ENCODE data around the gene PLPPR4. TPM values are rescaled to one million over a fixed set of nuclear protein-coding genes. Genes with fewer than 3 reads are reported as not detected.

Gene PLPPR4
- total and polyA plus RNA-seq, 4 donors, result 0.02 to 0.61 (median 0.19) TPM

GRCh38 chr1:99305626-99306025 lies 41.3 kb downstream of the PLPPR4 start:
- Histone ChIP-seq H3K36me3 (ENCODE audit: control insufficient read depth in 4 of 4, insufficient read depth in 3 of 4, low read depth in 1 of 4, low read length in 3 of 4) (no peaks in the 10 kb centered on the region), H3K27me3 (ENCODE audit: control insufficient read depth in 4 of 4, insufficient read depth in 4 of 4, low read length in 3 of 4) (no peaks in the 10 kb centered on the region), H3K9me3 (ENCODE audit: control insufficient read depth in 4 of 4, low read length in 3 of 4) (no peaks in the 10 kb centered on the region), H3K4me1 (ENCODE audit: control insufficient read depth in 4 of 4, insufficient read depth in 4 of 4, low read length in 3 of 4) (peaks cover 1 to 18% (median 6%) of the 10 kb centered on the region in 4 donors), H3K9ac (ENCODE audit: low read depth in 1 of 2, low read length in 2 of 2) (no peak overlapping the region), H3K27ac (ENCODE audit: low read depth in 1 of 2, low read length in 2 of 2) (no peak overlapping the region), H3K4me3 (ENCODE audit: low read depth in 1 of 3, low read length in 3 of 3) (no peak overlapping the region)
- 91% methylated on average over 7 of the region's 7 CpGs for WGBS
- no peak for DNase-seq (ENCODE audit: low spot score)
- TF ChIP-seq YY1 (IDR thresholded peaks at IDR 0.05) (no peak), NR2F2 (IDR thresholded peaks at IDR 0.05) (no peak), ZBTB33 (IDR thresholded peaks at IDR 0.05) (no peak), EGR1 (IDR thresholded peaks at IDR 0.05; ENCODE audit: low read depth in 2 of 2) (no peak), ATF3 (IDR thresholded peaks at IDR 0.05) (no peak), RXRA (IDR thresholded peaks at IDR 0.05) (no peak), GABPA (IDR thresholded peaks at IDR 0.05 in 1 of 2, conservative IDR thresholded peaks at IDR 0.05 in 1 of 2) (no peak), FOXA2 (IDR thresholded peaks at IDR 0.05) (no peak), RAD21 (IDR thresholded peaks at IDR 0.05) (no peak), FOXA1 (IDR thresholded peaks at IDR 0.05) (no peak), HNF4A (conservative IDR thresholded peaks at IDR 0.05) (no peak), TAF1 (conservative IDR thresholded peaks at IDR 0.05) (no peak)

- Histone ChIP-seq H3K9ac (ENCODE audit: low read depth in 1 of 2, low read length in 2 of 2) (no peak overlapping the region), H3K9me3 (ENCODE audit: control insufficient read depth in 4 of 4, low read length in 3 of 4) (no peaks in the 10 kb centered on the region), H3K4me3 (ENCODE audit: low read depth in 1 of 3, low read length in 3 of 3) (no peak overlapping the region), H3K36me3 (ENCODE audit: control insufficient read depth in 4 of 4, insufficient read depth in 3 of 4, low read depth in 1 of 4, low read length in 3 of 4) (no peaks in the 10 kb centered on the region), H3K4me1 (ENCODE audit: control insufficient read depth in 4 of 4, insufficient read depth in 4 of 4, low read length in 3 of 4) (peaks cover 0 to 18% (median 6%) of the 10 kb centered on the region in 4 donors), H3K27ac (ENCODE audit: low read depth in 1 of 2, low read length in 2 of 2) (no peak overlapping the region), H3K27me3 (ENCODE audit: control insufficient read depth in 4 of 4, insufficient read depth in 4 of 4, low read length in 3 of 4) (no peaks in the 10 kb centered on the region)
- no peak for DNase-seq (ENCODE audit: low spot score)
- 91% methylated on average over 7 of the region's 7 CpGs for WGBS
- no peak for TF ChIP-seq REST (IDR thresholded peaks at IDR 0.05)
- TF ChIP-seq HNF4A (conservative IDR thresholded peaks at IDR 0.05), result no peak
- no peak for TF ChIP-seq CTCF (IDR thresholded peaks at IDR 0.05; ENCODE audit: low read depth, low read length, missing input control)
- TF ChIP-seq EGR1 (IDR thresholded peaks at IDR 0.05; ENCODE audit: low read depth in 2 of 2), result no peak
- no peak for TF ChIP-seq NR2F2 (IDR thresholded peaks at IDR 0.05)
- no peak for TF ChIP-seq TAF1 (conservative IDR thresholded peaks at IDR 0.05)
- no peak for TF ChIP-seq RAD21 (IDR thresholded peaks at IDR 0.05)
- TF ChIP-seq GABPA (IDR thresholded peaks at IDR 0.05 in 1 of 2, conservative IDR thresholded peaks at IDR 0.05 in 1 of 2), result no peak
- TF ChIP-seq FOXA1 (IDR thresholded peaks at IDR 0.05), result no peak
- no peak for TF ChIP-seq RXRA (IDR thresholded peaks at IDR 0.05)
- TF ChIP-seq FOXA2 (IDR thresholded peaks at IDR 0.05), result no peak
- TF ChIP-seq ATF3 (IDR thresholded peaks at IDR 0.05), result no peak
- TF ChIP-seq MAX (IDR thresholded peaks at IDR 0.05), result no peak
- TF ChIP-seq JUND (IDR thresholded peaks at IDR 0.05), result no peak
- TF ChIP-seq SP1 (IDR thresholded peaks at IDR 0.05), result no peak
- TF ChIP-seq YY1 (IDR thresholded peaks at IDR 0.05), result no peak
- TF ChIP-seq ZBTB33 (IDR thresholded peaks at IDR 0.05), result no peak
- TF ChIP-seq HNF4G (IDR thresholded peaks at IDR 0.05), result no peak
Measured at GRCh38 chr1:99306056-99306455, 41.8 kb downstream of the PLPPR4 start.

All from liver (tissue), 9 donors.